ENCODE measurements around the gene CCDC180. TPM values are rescaled to one million over a fixed set of nuclear protein-coding genes. Genes with fewer than 3 reads are reported as not detected.
A peak's percentile ranks its signal among the peaks of the same experiment; 100 is the strongest.
"Not testable (repeated sequence)": the region's sequence is repeated elsewhere in the genome, so short reads cannot be mapped to it uniquely, and the experiment has no call there.

Gene CCDC180
- 0.03 and 0.13 TPM in 2 replicates for total RNA-seq (2014; rRNA removed; shearing (Covaris generic))

DNA sequence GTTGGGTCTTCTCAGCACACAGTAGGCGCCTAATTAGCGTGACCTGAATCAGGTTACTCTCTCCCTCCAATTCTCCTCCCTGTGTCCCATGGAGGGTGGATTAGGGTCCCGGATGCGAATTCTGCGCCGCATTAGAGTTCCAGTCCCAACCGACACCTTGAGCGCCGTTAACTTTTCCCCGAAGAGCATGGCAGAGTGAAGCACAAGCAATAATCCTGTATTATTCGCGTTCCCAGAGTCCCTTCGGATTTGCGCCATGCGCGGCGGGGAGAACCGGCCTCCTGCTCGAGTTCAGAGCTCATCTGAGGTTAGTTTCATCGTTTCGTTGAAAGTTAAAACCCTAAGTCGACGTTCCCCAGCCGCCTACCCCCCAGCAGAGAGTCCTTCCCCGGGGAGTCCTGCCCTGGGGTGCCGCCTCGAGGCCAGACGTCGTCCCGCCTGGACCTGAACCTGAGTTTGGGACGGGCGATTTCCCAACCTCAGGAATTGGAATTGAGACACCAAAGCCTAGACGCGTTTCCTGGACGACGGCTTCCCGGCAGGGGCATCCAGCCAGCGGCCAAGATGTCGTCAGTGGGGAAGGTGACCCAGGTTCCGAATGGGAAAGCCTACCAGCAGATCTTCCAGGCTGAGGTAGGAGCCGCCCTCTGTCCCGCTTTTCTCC is at the start of gene CCDC180:
TSS of gene CCDC180 (plus strand) at position 160 of the 664 bp plus-strand sequence. CDS start at position 565, 405 bp downstream.
- Histone ChIP-seq H3K4me1 (replicated peaks) (no peaks in the 10 kb centered on the region), H3K36me3 (no peaks in the 10 kb centered on the region), H3K27me3 (replicated peaks) (peaks cover 31% of the 10 kb centered on the region), H3K4me3 (no peak within 1 kb of the TSS), H3K9me3 (replicated peaks) (no peaks in the 10 kb centered on the region; the same call in 1 of the 2 replicates), H3K27ac (no peak within 1 kb of the TSS)
- no peak for DNase-seq (ENCODE audit: low read depth in 1 of 2, low spot score in 2 of 2)

GRCh38 chr9:97259834-97260514 is 47.5 kb upstream of the CCDC180 start:
- H3K27ac ChIP-seq; H3K4me3 ChIP-seq; H3K27me3 ChIP-seq (replicated peaks); H3K9me3 ChIP-seq (replicated peaks); H3K4me1 ChIP-seq (replicated peaks); H3K36me3 ChIP-seq; DNase-seq (ENCODE audit: low read depth in 1 of 2, low spot score in 2 of 2): not testable (repeated sequence)

DNA sequence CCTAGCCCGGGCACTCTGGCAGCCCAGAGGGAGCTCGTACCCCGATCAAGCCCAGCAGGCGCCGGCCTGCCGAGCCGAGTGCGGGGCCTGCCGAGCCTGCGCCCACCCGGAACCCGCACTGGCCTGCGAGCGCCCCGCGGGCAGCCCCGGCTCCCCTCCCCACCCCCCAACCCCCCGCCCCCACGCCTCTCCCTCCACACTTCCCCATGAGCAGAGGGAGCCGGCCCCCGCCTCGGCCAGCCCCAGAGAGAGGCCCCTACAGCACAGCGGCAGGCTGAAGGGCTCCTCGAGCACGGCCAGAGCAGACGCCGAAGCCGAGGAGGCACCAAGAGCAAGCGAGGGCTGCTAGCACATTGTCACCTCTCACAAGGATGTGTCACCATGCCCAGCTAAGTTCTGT is 36.2 kb upstream of the CCDC180 start:
- H3K9me3 ChIP-seq (replicated peaks), result no peaks in the 10 kb centered on the region
- DNase-seq (ENCODE audit: low read depth in 1 of 2, low spot score in 2 of 2), result no peak
- H3K4me1 ChIP-seq (replicated peaks), result no peaks in the 10 kb centered on the region
- H3K27me3 ChIP-seq (replicated peaks), result no peaks in the 10 kb centered on the region
- no peak overlapping the region for H3K4me3 ChIP-seq
- no peaks in the 10 kb centered on the region for H3K36me3 ChIP-seq
- H3K27ac ChIP-seq, result no peak overlapping the region

DNA sequence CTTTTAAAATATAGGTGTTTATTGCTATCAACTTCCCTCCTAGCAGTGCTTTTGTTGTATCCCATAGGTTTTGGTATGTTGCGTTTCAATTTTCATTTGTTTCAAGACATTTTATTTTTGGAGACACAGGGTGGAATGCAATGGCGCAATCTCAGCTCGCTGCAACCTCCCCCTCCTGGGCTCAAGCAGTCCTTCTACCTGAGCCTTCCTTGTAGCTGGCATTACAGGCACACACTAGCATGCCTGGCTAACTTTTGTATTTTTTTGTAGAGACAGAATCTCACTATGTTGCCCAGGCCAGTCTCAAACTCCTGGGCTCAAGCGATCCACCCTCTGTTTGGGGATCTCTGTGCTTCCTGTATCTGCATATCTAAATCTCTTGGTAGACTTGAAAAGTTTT is 35.4 kb upstream of the CCDC180 start:
- Histone ChIP-seq H3K4me1 (replicated peaks) (no peaks in the 10 kb centered on the region), H3K4me3 (no peak overlapping the region), H3K27me3 (replicated peaks) (no peaks in the 10 kb centered on the region), H3K9me3 (replicated peaks) (no peaks in the 10 kb centered on the region), H3K27ac (no peak overlapping the region), H3K36me3 (no peaks in the 10 kb centered on the region)
- DNase-seq (ENCODE audit: low read depth in 1 of 2, low spot score in 2 of 2), result no peak

DNA sequence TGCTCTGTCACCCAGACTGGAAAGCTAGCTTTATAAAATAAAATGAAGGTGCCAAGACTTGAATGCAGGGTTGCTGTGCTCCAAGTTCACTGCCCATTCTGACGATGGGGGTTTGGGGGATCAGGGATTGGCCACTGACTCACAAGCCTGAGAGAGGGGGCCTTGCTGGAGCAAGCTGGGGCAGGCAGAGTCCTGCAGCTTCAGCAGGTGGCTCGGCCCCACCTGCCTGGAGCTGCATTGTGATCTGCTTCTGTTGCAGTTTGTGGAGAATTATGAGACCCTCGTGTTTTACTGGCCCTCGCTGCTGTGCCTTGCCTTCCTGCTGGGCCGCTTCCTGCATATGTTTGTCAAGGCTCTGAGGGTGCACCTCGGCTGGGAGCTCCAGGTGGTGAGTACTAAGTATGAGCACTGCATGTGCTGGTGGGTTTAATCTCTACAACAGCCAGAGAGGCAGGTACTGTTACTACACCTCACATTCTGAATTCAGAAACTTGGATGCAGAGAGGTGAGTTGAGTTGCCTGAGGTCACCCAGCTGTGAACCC is 31.1 kb upstream of the CCDC180 start:
- no peak for DNase-seq (ENCODE audit: low read depth in 1 of 2, low spot score in 2 of 2)
- no peaks in the 10 kb centered on the region for H3K4me1 ChIP-seq (replicated peaks)
- H3K4me3 ChIP-seq, result no peak overlapping the region
- H3K27me3 ChIP-seq (replicated peaks), result no peaks in the 10 kb centered on the region
- no peaks in the 10 kb centered on the region for H3K36me3 ChIP-seq
- no peak overlapping the region for H3K27ac ChIP-seq
- H3K9me3 ChIP-seq (replicated peaks), result no peaks in the 10 kb centered on the region

- DNase-seq (ENCODE audit: low read depth in 1 of 2, low spot score in 2 of 2), result no peak
- no peaks in the 10 kb centered on the region for H3K27me3 ChIP-seq (replicated peaks)
- H3K9me3 ChIP-seq (replicated peaks), result no peaks in the 10 kb centered on the region
- no peak overlapping the region for H3K4me3 ChIP-seq
- no peaks in the 10 kb centered on the region for H3K36me3 ChIP-seq
- no peak overlapping the region for H3K27ac ChIP-seq
- H3K4me1 ChIP-seq (replicated peaks), result no peaks in the 10 kb centered on the region
Observed at GRCh38 chr9:97277953-97278352, 29.5 kb upstream of the CCDC180 start.

DNA sequence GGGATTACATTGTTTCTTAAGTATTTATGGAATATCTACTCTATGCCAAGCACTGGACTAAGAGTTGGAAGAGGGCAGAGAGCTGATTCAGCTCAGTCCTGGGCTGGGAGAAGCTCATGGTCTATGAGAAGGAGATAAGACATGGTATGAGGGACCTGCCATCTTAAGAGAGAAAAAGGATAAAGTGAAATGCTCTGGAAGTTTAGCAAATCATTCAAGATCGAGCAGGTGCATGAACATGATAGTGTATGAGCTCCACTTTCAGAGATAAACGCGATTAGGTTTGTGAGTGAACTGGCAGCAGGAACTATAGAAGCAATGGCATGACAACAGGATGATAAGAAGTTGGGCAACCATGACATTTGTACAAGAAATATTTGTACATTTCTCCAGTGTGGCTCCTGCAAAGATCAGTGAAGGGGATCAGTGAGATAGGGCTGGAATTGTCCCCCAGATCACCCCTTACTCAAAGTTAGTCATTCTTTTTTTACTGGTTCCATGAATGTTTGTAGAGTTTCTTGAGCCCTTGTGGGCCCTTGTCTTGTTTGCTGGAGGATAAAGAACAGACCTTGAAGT is 26.6 kb upstream of the CCDC180 start:
- no peak for DNase-seq (ENCODE audit: low read depth in 1 of 2, low spot score in 2 of 2)
- H3K4me1 ChIP-seq (replicated peaks), result no peaks in the 10 kb centered on the region
- no peak overlapping the region for H3K4me3 ChIP-seq
- no peaks in the 10 kb centered on the region for H3K9me3 ChIP-seq (replicated peaks)
- H3K27ac ChIP-seq, result no peak overlapping the region
- H3K36me3 ChIP-seq, result no peaks in the 10 kb centered on the region
- no peaks in the 10 kb centered on the region for H3K27me3 ChIP-seq (replicated peaks)

DNA sequence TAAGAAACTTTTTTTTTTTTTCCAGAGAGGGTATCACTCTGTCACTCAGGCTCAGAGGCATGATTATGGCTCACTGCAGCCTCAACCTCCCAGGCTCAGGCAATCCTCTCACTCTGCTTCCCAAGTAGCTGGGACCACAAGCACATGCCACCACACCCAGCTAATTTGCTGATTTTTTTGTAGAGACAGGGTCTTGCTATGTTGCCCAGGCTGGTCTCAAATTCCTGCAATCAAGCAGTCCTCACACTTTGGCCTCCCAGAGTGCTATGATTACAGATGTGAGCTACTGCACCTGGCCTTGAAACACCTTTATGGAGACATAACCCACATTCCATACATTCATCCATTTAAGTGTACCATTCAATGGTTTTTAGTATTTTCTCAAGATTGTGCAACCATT is 23.7 kb upstream of the CCDC180 start:
- DNase-seq (ENCODE audit: low read depth in 1 of 2, low spot score in 2 of 2), result no peak
- no peaks in the 10 kb centered on the region for H3K9me3 ChIP-seq (replicated peaks)
- no peaks in the 10 kb centered on the region for H3K36me3 ChIP-seq
- no peaks in the 10 kb centered on the region for H3K4me1 ChIP-seq (replicated peaks)
- no peak overlapping the region for H3K27ac ChIP-seq
- H3K27me3 ChIP-seq (replicated peaks), result no peaks in the 10 kb centered on the region
- no peak overlapping the region for H3K4me3 ChIP-seq

DNA sequence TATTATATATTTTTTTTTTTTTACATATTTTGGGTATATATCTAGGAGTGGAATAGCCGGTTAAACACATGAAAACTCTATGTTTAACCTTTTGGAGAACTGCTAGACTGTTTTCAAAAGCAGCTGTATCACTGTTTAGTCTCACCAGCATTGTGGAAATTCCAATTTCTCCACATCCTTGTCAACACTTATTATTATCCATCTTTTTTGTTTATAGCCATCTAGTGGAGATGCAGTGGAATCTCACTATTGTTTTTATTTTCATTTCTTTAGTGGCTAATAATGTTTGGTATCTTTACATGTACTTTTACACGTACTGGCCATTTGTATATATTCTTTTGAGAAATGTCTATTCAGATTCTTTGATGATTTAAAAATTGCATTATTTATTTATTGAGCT is 22.7 kb upstream of the CCDC180 start:
- Histone ChIP-seq H3K36me3 (no peaks in the 10 kb centered on the region), H3K9me3 (replicated peaks) (no peaks in the 10 kb centered on the region), H3K27ac (no peak overlapping the region), H3K27me3 (replicated peaks) (no peaks in the 10 kb centered on the region), H3K4me1 (replicated peaks) (no peaks in the 10 kb centered on the region), H3K4me3 (no peak overlapping the region)
- no peak for DNase-seq (ENCODE audit: low read depth in 1 of 2, low spot score in 2 of 2)

GRCh38 chr9:97292200-97292599 is 15.3 kb upstream of the CCDC180 start:
- Histone ChIP-seq H3K9me3 (replicated peaks) (no peaks in the 10 kb centered on the region), H3K4me1 (replicated peaks) (no peaks in the 10 kb centered on the region; the same call in 1 of the 2 replicates), H3K27ac (no peak overlapping the region), H3K36me3 (no peaks in the 10 kb centered on the region), H3K4me3 (no peak overlapping the region), H3K27me3 (replicated peaks) (no peaks in the 10 kb centered on the region)
- no peak for DNase-seq (ENCODE audit: low read depth in 1 of 2, low spot score in 2 of 2)

DNA sequence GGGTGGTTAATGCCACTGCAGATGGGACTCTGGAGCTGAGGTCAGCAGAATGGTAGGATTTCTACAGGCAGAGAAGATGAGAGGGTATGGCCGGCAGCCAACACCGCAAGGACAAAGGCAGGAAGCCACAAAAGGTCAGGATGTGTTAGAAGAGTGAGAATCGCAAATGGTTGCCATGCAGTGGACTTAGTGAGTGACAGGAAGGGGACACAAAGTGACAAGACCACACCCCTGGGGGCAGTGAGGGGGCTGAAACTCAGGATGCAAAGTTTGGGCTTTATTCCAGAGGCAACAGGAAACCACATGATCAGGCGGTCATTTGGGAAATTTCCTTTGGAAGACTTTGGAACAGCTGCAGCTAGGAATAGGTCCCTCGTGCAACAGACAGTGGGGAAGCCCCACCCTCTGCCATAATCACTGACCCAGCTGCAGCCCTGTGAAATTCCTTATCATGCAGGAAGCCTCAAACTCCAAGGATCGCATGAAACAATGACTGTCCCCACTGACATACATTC is 14.2 kb upstream of the CCDC180 start:
- no peak overlapping the region for H3K4me3 ChIP-seq
- no peaks in the 10 kb centered on the region for H3K27me3 ChIP-seq (replicated peaks)
- no peak overlapping the region for H3K27ac ChIP-seq
- DNase-seq (ENCODE audit: low read depth in 1 of 2, low spot score in 2 of 2), result peak in 1 of 2 experiments; percentile 22
- H3K36me3 ChIP-seq, result no peaks in the 10 kb centered on the region
- H3K4me1 ChIP-seq (replicated peaks), result no peaks in the 10 kb centered on the region; the same call in 1 of the 2 replicates
- H3K9me3 ChIP-seq (replicated peaks), result no peaks in the 10 kb centered on the region

GRCh38 chr9:97293818-97294217 is 13.6 kb upstream of the CCDC180 start:
- Histone ChIP-seq H3K9me3 (replicated peaks) (no peaks in the 10 kb centered on the region), H3K27ac (no peak overlapping the region), H3K4me1 (replicated peaks) (no peaks in the 10 kb centered on the region; the same call in 1 of the 2 replicates), H3K4me3 (no peak overlapping the region), H3K27me3 (replicated peaks) (no peaks in the 10 kb centered on the region), H3K36me3 (no peaks in the 10 kb centered on the region)
- DNase-seq (ENCODE audit: low read depth in 1 of 2, low spot score in 2 of 2), result no peak

- no peaks in the 10 kb centered on the region for H3K9me3 ChIP-seq (replicated peaks)
- H3K4me3 ChIP-seq, result no peak overlapping the region
- DNase-seq (ENCODE audit: low read depth in 1 of 2, low spot score in 2 of 2), result no peak
Observed at GRCh38 chr9:97297889-97298288, 9.6 kb upstream of the CCDC180 start.

More at GRCh38 chr9:97297889-97298288, 9.6 kb upstream of the CCDC180 start:
- no peak overlapping the region for H3K27ac ChIP-seq
- no peaks in the 10 kb centered on the region for H3K27me3 ChIP-seq (replicated peaks)
- no peaks in the 10 kb centered on the region; the same call in 1 of the 2 replicates for H3K4me1 ChIP-seq (replicated peaks)
- H3K36me3 ChIP-seq, result no peaks in the 10 kb centered on the region
